GM20000 (cell line): ENCODE results near the gene RPL32.

Experiments
- DNase-seq: peaks from one replicate; pipeline ENCODE4 v3.0.0; 2012; ENCODE audit warnings: low spot score
- CTCF ChIP-seq: IDR thresholded peaks from 2 replicates; pipeline ENCODE4 v1.5.1; 2012; ENCODE audit warnings: mild to moderate bottlenecking, control low read depth; ENCODE audit errors: extremely low read depth, missing control alignments

The RPL32 gene

GRCh38 chr3:12829886-12830784, 11.2 kb downstream of the RPL32 start:
- no peak for DNase-seq

GRCh38 chr3:12829404-12829803, 12.0 kb downstream of the RPL32 start:
- DNase-seq = no peak

More at GRCh38 chr3:12829886-12830784, 11.2 kb downstream of the RPL32 start:
- no peak for TF ChIP-seq CTCF

GRCh38 chr3:12828751-12829150, 12.6 kb downstream of the RPL32 start:
- no peak for DNase-seq
- no peak for TF ChIP-seq CTCF

More at GRCh38 chr3:12829404-12829803, 12.0 kb downstream of the RPL32 start:
- no peak for TF ChIP-seq CTCF

GRCh38 chr3:12825156-12825555, 16.2 kb downstream of the RPL32 start:
- no peak for TF ChIP-seq CTCF
- no peak for DNase-seq

GRCh38 chr3:12824299-12824698, 17.1 kb downstream of the RPL32 start:
- DNase-seq = no peak
- TF ChIP-seq CTCF = no peak

- TF ChIP-seq CTCF = peak; percentile 44
- DNase-seq = no peak
These were observed 18.5 kb downstream of the RPL32 start for GRCh38 chr3:12822725-12823373.

- TF ChIP-seq CTCF = no peak
These were observed 22.6 kb downstream of the RPL32 start for GRCh38 chr3:12818773-12819172.

More at GRCh38 chr3:12818773-12819172, 22.6 kb downstream of the RPL32 start:
- DNase-seq = no peak
